ENCODE results near the gene AKNA. TPM values are rescaled to one million over a fixed set of nuclear protein-coding genes. Genes with fewer than 3 reads are reported as not detected.
A peak's percentile ranks its signal among the peaks of the same experiment; 100 is the strongest.
"Not testable (repeated sequence)": the region's sequence is repeated elsewhere in the genome, so short reads cannot be mapped to it uniquely, and the experiment has no call there.

AKNA gene
- polyA plus RNA-seq, 4 donors, result 11.0 to 18.6 (median 14.5) TPM

- DNase-seq (ENCODE audit: low read depth in 4 of 4, low spot score in 2 of 4), result no peak
Observed at GRCh38 chr9:114342755-114343440, 44.9 kb downstream of the AKNA start.

GRCh38 chr9:114341991-114342390, 45.8 kb downstream of the AKNA start:
- DNase-seq (ENCODE audit: low read depth in 4 of 4, low spot score in 2 of 4), result no peak

GRCh38 chr9:114341152-114341830, 46.5 kb downstream of the AKNA start:
- DNase-seq (ENCODE audit: low read depth in 4 of 4, low spot score in 2 of 4), result no peak

GRCh38 chr9:114339130-114339908, 48.5 kb downstream of the AKNA start:
- DNase-seq (ENCODE audit: low read depth in 4 of 4, low spot score in 2 of 4), result peak in 1 of 4 donors; percentile 10

- no peak for DNase-seq (ENCODE audit: low read depth in 4 of 4, low spot score in 2 of 4)
Observed at GRCh38 chr9:114338187-114338586, 49.6 kb downstream of the AKNA start.

- DNase-seq (ENCODE audit: low read depth in 4 of 4, low spot score in 2 of 4), result no peak
Observed at GRCh38 chr9:114336699-114337395, 50.9 kb downstream of the AKNA start.

GRCh38 chr9:114336157-114336556, 51.6 kb downstream of the AKNA start:
- no peak for DNase-seq (ENCODE audit: low read depth in 4 of 4, low spot score in 2 of 4)

DNA sequence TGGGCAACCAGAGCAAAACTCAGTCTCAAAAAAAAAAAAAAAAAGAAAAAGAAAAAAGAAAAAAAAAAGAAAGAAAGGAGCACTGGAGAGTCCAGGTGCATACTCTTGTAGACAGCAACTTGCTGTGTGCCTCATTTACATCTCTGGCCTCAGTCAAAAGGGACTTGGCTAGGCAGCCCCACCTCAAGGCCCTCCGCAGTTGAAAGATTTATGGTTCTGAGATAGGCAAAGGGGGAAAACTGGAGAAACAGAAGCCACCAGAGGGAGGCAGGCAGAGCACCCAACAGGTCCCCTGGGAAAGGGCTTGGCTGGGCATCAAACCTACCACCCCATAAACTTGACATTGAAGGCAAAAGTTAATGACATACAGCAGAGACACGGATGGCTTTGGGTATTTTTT, 52.0 kb downstream of the AKNA start:
- no peak for DNase-seq (ENCODE audit: low read depth in 4 of 4, low spot score in 2 of 4)

DNA sequence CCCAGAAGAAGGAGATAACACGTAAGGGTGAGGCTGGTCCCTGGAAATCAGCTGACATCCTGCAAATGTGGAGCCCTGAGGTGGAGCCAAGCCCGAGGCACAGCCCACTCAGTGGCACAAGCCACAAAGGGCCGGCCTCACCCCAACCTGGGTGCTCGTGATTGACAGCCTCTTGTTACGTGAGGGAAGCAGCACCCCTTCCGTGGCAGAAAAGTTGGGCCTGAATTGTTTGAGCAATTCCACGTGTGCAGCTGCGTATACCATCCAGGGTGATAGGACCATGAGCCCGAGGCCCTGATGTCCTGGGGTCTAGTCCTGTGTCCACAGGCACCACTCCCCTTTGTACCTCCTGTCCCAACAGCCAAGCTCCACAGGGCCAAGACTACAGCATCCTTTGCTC, 53.3 kb downstream of the AKNA start:
- DNase-seq (ENCODE audit: low read depth in 4 of 4, low spot score in 2 of 4), result no peak

GRCh38 chr9:114333718-114334117, 54.1 kb downstream of the AKNA start:
- DNase-seq (ENCODE audit: low read depth in 4 of 4, low spot score in 2 of 4), result not testable (repeated sequence)

DNA sequence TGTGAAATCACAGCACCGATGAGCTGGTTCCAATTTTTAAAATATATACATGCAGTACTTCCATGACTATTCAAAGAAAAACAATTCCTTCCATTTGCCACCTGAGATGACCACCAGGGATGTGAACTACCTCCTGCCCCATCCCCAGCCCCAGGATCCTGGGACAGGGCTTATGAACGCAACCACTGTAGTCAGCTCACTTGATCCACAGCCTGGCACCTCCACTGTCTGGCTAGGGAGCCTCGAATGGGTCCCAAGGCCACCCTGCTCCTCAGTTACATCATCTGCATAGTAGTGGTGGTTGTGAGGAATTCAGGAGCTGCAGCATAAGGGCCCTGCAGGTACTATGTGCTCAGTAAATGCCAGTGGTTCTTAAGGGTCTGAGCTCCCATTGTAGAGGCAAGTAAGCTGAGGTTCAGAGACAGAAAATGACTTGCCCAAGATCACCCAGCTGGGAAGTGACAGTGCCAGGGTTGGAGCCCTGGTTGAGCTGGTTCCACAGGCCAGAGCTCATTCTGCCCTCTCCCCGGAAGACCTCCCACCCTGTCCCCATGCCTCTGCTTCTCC, 55.2 kb downstream of the AKNA start:
- not testable (repeated sequence) for DNase-seq (ENCODE audit: low read depth in 4 of 4, low spot score in 2 of 4)

DNA sequence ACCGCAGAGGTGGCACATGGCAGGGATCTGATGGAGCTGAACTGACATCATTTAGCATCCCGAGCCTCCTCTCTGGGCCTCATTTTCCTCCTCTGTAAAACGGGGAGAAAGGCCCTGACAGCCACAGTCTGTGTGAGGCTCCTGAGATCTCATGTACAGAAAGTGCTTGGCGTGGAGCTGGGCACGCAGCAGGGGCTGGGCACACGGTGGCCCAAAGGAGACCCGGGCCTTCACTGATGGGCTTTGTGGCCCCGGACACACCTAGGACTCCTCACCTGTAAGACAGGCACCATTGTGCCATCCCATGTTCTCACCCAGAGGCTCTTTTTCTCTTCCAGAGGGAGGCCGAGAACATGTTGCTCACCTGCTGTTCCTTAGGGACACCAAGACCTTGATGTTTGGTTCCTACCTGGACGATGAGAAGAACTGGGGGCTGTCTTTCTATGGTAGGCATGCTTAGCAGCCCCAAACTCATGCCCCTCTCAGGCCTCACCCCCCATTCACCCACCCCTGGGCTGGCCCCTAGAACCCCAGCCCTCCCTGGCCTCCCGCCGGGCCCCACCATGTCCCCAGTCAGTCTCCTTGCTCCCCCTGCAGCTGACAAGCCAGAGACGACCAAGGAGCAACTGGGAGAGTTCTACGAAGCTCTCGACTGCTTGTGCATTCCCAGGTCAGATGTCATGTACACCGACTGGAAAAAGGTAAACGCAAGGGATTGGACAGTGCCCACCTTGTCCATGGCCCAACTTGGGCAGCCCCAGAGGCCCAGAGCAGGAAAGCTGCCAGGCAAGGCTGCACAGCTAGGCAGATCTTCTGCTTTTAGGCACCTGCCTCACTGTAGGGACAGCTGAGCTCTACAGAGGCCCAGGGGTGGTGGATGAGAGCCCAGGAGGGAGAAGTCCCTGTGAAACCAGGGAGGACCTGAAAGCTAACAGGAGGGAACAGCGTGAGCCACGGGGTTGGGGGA, 56.3 kb downstream of the AKNA start:
- DNase-seq (ENCODE audit: low read depth in 4 of 4, low spot score in 2 of 4), result not testable (repeated sequence)

- DNase-seq (ENCODE audit: low read depth in 4 of 4, low spot score in 2 of 4), result no peak
Observed at GRCh38 chr9:114330636-114331035, 57.1 kb downstream of the AKNA start.

DNA sequence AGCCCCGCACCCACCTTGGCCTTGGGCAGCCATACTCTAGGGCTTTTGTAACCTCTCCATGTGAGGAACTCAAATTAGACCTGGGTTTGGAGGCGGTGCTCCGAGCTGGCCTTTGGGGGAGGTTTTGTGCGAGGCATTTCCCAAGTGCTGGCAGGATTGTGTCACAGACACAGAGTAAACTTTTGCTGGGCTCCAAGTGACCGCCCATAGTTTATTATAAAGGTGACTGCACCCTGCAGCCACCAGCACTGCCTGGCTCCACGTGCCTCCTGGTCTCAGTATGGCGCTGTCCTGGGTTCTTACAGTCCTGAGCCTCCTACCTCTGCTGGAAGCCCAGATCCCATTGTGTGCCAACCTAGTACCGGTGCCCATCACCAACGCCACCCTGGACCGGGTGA, 58.2 kb downstream of the AKNA start, which contains the start of gene ORM2:
Gene ORM2, plus strand, starts transcription at position 245 of the 398 bp plus-strand sequence. Its CDS starts 36 bp downstream, at position 281.
- DNase-seq (ENCODE audit: low read depth in 4 of 4, low spot score in 2 of 4), result not testable (repeated sequence)

- not testable (repeated sequence) for DNase-seq (ENCODE audit: low read depth in 4 of 4, low spot score in 2 of 4)
Observed at GRCh38 chr9:114328937-114329624, 58.7 kb downstream of the AKNA start.

DNA sequence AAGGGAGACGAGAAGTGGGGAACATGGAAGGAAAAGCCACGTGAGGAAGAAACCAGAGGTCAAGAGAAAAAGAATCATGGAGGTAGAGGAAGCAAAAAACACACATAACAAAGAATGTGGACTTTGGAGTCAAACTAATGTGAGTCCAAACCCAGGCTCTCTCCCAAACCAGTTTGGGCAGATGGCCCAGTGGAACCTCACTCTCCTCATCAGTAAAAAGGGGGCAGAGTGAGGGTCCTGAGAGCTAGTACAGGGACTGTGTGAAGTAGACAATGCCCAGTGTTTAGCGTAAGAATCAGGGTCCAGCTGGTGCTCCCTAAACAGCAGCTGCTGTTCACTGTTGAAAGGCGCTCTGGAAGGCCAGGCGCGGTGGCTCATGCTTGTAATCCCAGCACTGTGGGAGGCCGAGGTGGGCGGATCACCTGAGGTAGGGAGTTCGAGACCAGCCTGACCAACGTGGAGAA, 59.4 kb downstream of the AKNA start:
- DNase-seq (ENCODE audit: low read depth in 4 of 4, low spot score in 2 of 4), result not testable (repeated sequence)

DNA sequence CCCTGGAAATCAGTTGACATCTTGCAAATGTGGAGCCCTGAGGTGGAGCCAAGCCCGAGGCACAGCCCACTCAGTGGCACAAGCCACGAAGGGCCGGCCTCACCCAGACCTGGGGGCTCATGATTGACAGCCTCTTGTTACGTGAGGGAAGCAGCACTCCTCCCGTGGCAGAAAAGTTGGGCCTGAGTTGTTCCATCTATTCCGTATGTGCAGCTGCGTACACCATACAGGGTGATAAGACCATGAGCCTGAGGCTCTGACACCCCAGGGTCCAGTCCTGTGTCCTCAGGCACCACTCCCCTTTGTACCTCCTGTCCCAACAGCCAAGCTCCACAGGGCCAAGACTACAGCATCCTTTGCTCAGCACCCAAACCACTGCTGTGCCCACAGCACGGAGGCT, 60.0 kb downstream of the AKNA start:
- DNase-seq (ENCODE audit: low read depth in 4 of 4, low spot score in 2 of 4), result no peak

GRCh38 chr9:114325684-114326254, 62.0 kb downstream of the AKNA start:
- not testable (repeated sequence) for DNase-seq (ENCODE audit: low read depth in 4 of 4, low spot score in 2 of 4)

Measured in left renal cortex interstitium (tissue), 4 donors.